A549 (cell line): ENCODE data around the gene ST6GALNAC1. TPM values are rescaled to one million over a fixed set of nuclear protein-coding genes. Genes with fewer than 3 reads are reported as not detected.

Experiments used
- ATAC-seq, 2 experiments: fragments of 200-7000 bp in 1 of 2; fragments of >200 bp in 1 of 2; cut with Nextera tagmentation in 1 of 2; cut with Tn5 transposase in 1 of 2; 3 replicates each; pipeline versions ENCODE4 v1.8.0 to v1.9.1; 2018 to 2020; ENCODE audit warnings: mild to moderate bottlenecking in 1 of 2, moderate library complexity in 1 of 2
- CTCF ChIA-PET: fragments of 300-600 bp; sonication (Branson Sonifier 250); formaldehyde crosslinking; extraction: SDS; loops from one replicate; lab custom pipeline; 2021; ENCODE audit warnings: antibody characterized with exemption, inconsistent platforms; lab: Yijun Ruan, JAX
- POLR2A ChIA-PET: fragments of 350-600 bp; formaldehyde crosslinking; extraction: SDS; loops from one replicate; lab custom pipeline; 2021; ENCODE audit warnings: antibody characterized with exemption, inconsistent platforms; lab: Yijun Ruan, JAX
- DNase-seq, 2 experiments: peaks; one replicate each; pipeline versions ENCODE4 v3.0.0 to v3.0.0-alpha.2; 2011 to 2016; ENCODE audit warnings: low read depth in 1 of 2, low spot score in 1 of 2
- FAIRE-seq: peaks from 2 replicates; lab custom pipeline; 2011; peaks lifted over from hg19 to GRCh38; lab: Jason Lieb, UNC
- H3K27ac ChIP-seq, 2 experiments: fragments of >200 bp; sonication (Bioruptor Twin); formaldehyde crosslinking; 3 replicates each; pipeline ENCODE4 v1.5.1; 2016 to 2017
- H3K4me1 ChIP-seq: fragments of >200 bp; sonication (Bioruptor Twin); formaldehyde crosslinking; 3 replicates; pipeline ENCODE4 v1.6.1; 2016
- H3K4me2 ChIP-seq: fragments of >200 bp; sonication (Bioruptor Twin); formaldehyde crosslinking; 3 replicates; pipeline ENCODE4 v1.6.1; 2016
- H3K4me3 ChIP-seq: fragments of >200 bp; sonication (Bioruptor Twin); formaldehyde crosslinking; 3 replicates; pipeline ENCODE4 v1.5.1; 2016
- H3K9me3 ChIP-seq: fragments of >200 bp; sonication (Bioruptor Twin); formaldehyde crosslinking; 3 replicates; pipeline ENCODE4 v1.6.1; 2016
- CBX8 ChIP-seq: fragments of 200-600 bp; sonication (generic); IDR thresholded peaks from 2 replicates; pipeline ENCODE4 v1.6.1; 2016
- CHD4 ChIP-seq: fragments of 200-600 bp; sonication (generic); IDR thresholded peaks from 2 replicates; pipeline ENCODE4 v1.6.1; 2016; ENCODE audit warnings: antibody characterized with exemption, mild to moderate bottlenecking, borderline replicate concordance
- EHF ChIP-seq: fragments of 250-450 bp; sonication (Bioruptor Pico); IDR thresholded peaks from 2 replicates; pipeline ENCODE4 v1.5.0; 2020; ENCODE audit warnings: mild to moderate bottlenecking
- EHMT2 ChIP-seq: fragments of 200-600 bp; sonication (generic); IDR thresholded peaks from 2 replicates; pipeline ENCODE4 v1.6.1; 2016; ENCODE audit warnings: antibody characterized with exemption, low read depth, mild to moderate bottlenecking, moderate library complexity
- FOSL2 ChIP-seq, 2 experiments: fragments of 450-650 bp in 1 of 2; fragments of >200 bp in 1 of 2; sonication (Bioruptor Twin) in 1 of 2; formaldehyde crosslinking; IDR thresholded peaks; 2 replicates each; pipeline versions ENCODE4 v1.5.0 to v1.6.1; 2016 to 2020; ENCODE audit warnings: mild to moderate bottlenecking in 1 of 2, moderate library complexity in 1 of 2
- HEYL ChIP-seq: fragments of 250-450 bp; sonication (Bioruptor Pico); IDR thresholded peaks from 2 replicates; pipeline ENCODE4 v1.8.0; 2021; ENCODE audit warnings: mild to moderate bottlenecking, moderate library complexity
- HOXA7 ChIP-seq: fragments of 250-450 bp; sonication (Bioruptor Pico); IDR thresholded peaks from 2 replicates; pipeline ENCODE4 v1.5.0; 2020; ENCODE audit warnings: mild to moderate bottlenecking, moderate library complexity
- JUN ChIP-seq, 2 experiments: fragments of >200 bp; sonication (Bioruptor Twin); formaldehyde crosslinking; IDR thresholded peaks; 2 replicates in 1 of 2; 3 replicates in 1 of 2; pipeline ENCODE4 v1.6.1; 2016 to 2017
- MAFK ChIP-seq: fragments of 450-650 bp; IDR thresholded peaks from 2 replicates; pipeline ENCODE4 v1.6.1; 2014; ENCODE audit not compliant: partially characterized antibody
- MAZ ChIP-seq: fragments of 150-350 bp; IDR thresholded peaks from 2 replicates; pipeline ENCODE4 v1.6.1; 2014; ENCODE audit warnings: antibody characterized with exemption, low read depth, low read length, borderline replicate concordance
- MYC ChIP-seq: IDR thresholded peaks from 2 replicates; pipeline ENCODE4 v1.6.1; 2012; ENCODE audit warnings: mild to moderate bottlenecking, inconsistent platforms, low read length, improper control_type of control experiment, borderline replicate concordance
- NR3C1 ChIP-seq: fragments of >200 bp; sonication (Bioruptor Twin); formaldehyde crosslinking; IDR thresholded peaks from 3 replicates; pipeline ENCODE4 v1.6.1; 2017
- RFX5 ChIP-seq: fragments of 450-650 bp; IDR thresholded peaks from 2 replicates; pipeline ENCODE4 v1.7.1; 2014; ENCODE audit warnings: antibody characterized with exemption, mild to moderate bottlenecking, moderate library complexity
- SREBF2 ChIP-seq: fragments of 450-650 bp; IDR thresholded peaks from 2 replicates; pipeline ENCODE4 v1.6.1; 2014; ENCODE audit warnings: mild to moderate bottlenecking, moderate library complexity
- TP53 ChIP-seq: fragments of 250-450 bp; sonication (Bioruptor Pico); IDR thresholded peaks from 2 replicates; pipeline ENCODE4 v1.5.0; 2021; ENCODE audit warnings: mild to moderate bottlenecking, moderate library complexity
- ZFP36 ChIP-seq: fragments of 450-650 bp; IDR thresholded peaks from 2 replicates; pipeline ENCODE4 v1.6.1; 2014; ENCODE audit warnings: borderline replicate concordance; ENCODE audit not compliant: partially characterized antibody
- ZSCAN20 ChIP-seq: fragments of 250-450 bp; sonication (Bioruptor Pico); IDR thresholded peaks from 2 replicates; pipeline ENCODE4 v1.8.0; 2022; ENCODE audit warnings: mild to moderate bottlenecking, moderate library complexity
- WGBS: methylation state at CpG from one replicate; pipeline ENCODE4 v1.1.6; 2017; ENCODE audit errors: missing lambda C conversion rate; 5-methylcytosine and 5-hydroxymethylcytosine counted together
- polyA plus RNA-seq, 4 experiments: library from polyadenylated mRNA; depleted of rRNA in 3 of 4; stranded (reverse); fragments of >200 nt; fragmentation: RNase III in 1 of 4; extraction: RNeasy Plus Mini Kit Qiagen cat#74134 plus additional on column Dnase treatment in 1 of 4; gene quantifications; 2 replicates in 3 of 4; 3 replicates in 1 of 4; pipeline ENCODE4 v1.2.3, GENCODE V29; 2011 to 2017
- TF ChIP-seq, protein P1 (sequence below): fragments of 250-450 bp; sonication (Bioruptor Pico); IDR thresholded peaks from 2 replicates; pipeline ENCODE4 v1.5.0; 2021; ENCODE audit warnings: mild to moderate bottlenecking, moderate library complexity, borderline replicate concordance
- TF ChIP-seq, protein P2 (sequence below): fragments of 150-350 bp; IDR thresholded peaks from 2 replicates; pipeline ENCODE4 v1.6.1; 2014; ENCODE audit warnings: low read depth, mild to moderate bottlenecking, low read length
- TF ChIP-seq, protein P3 (sequence below): fragments of >200 bp; sonication (Bioruptor Twin); formaldehyde crosslinking; IDR thresholded peaks from 3 replicates; pipeline ENCODE4 v1.5.1; 2016
- TF ChIP-seq, protein P4 (sequence below): fragments of >200 bp; sonication (Bioruptor Twin); formaldehyde crosslinking; IDR thresholded peaks from 3 replicates; pipeline ENCODE4 v1.6.1; 2016

The ST6GALNAC1 gene
- polyA plus RNA-seq, 2 of the 4 experiments (the other 2 are of a cell fraction), result 0.27 to 0.72 TPM

DNA sequence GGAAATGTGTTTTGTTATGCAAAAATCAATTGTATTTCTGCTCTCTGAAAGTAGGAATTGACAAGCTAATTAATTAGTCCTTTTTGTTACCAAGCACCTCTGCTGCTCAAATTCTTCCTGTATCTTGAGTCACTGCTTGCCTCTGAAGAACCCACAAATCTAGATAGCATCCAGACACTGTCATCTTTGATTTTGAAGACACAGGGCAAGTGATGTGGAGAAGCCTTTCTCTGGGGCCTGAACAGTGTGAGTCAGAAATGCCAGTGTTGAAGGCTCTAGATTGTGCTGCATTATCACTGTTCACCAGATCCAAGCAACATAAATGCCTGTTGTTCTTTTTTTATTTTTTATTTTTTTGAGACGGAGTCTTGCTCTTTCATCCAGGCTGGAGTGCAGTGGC lies 10.9 kb upstream of the ST6GALNAC1 start:
- TF ChIP-seq EHMT2 (no peak), CHD4 (no peak), RFX5 (no peak), EHF (CRISPR knock-in tag) (no peak), MAFK (no peak), CBX8 (no peak)
- TF ChIP-seq, protein P1, sequence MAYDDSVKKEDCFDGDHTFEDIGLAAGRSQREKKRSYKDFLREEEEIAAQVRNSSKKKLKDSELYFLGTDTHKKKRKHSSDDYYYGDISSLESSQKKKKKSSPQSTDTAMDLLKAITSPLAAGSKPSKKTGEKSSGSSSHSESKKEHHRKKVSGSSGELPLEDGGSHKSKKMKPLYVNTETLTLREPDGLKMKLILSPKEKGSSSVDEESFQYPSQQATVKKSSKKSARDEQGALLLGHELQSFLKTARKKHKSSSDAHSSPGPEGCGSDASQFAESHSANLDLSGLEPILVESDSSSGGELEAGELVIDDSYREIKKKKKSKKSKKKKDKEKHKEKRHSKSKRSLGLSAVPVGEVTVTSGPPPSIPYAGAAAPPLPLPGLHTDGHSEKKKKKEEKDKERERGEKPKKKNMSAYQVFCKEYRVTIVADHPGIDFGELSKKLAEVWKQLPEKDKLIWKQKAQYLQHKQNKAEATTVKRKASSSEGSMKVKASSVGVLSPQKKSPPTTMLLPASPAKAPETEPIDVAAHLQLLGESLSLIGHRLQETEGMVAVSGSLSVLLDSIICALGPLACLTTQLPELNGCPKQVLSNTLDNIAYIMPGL (CRISPR knock-in tag), result no peak
- TF ChIP-seq, all 56 proteins: peak for 0
- FAIRE-seq (no peak), ATAC-seq (no peak), DNase-seq (no peak)
- H3K9me3 ChIP-seq, result peaks cover 7% of the 10 kb centered on the region; the same call in 2 of the 3 replicates
- WGBS, result 92% methylated on average over 1 of the region's 1 CpG
- POLR2A ChIA-PET, result no interaction called here
- no peak overlapping the region for H3K4me2 ChIP-seq
- CTCF ChIA-PET, result interaction anchor here (0.6 to 2.1 kb wide), 3 partner anchors 13 to 256 kb away, joined by 3 to 9 read pairs (median 5); no protein-coding TSS in a partner anchor
- H3K4me3 ChIP-seq, result no peak overlapping the region
- no peak overlapping the region for H3K27ac ChIP-seq
- H3K4me1 ChIP-seq, result peaks cover 3% of the 10 kb centered on the region

DNA sequence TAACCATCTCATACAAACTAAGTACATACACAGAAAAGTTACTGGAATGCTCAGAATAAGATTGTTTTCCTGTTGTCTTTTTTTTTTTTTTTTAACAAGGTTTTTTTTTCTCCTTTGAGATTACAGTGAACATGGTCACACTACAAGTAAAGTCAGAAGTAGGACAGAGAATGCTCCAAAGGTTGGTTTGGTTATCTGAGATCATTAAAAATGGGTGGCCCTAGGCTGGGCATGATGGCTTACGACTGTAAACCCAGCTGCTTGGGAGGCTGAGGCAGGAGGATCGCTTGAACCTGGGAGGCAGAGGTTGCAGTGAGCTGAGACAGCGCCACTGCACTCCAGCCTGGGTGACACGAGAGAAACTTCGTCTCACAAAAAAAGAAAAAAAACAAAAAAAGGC lies 6.9 kb upstream of the ST6GALNAC1 start:
- Histone ChIP-seq H3K27ac (no peak overlapping the region), H3K9me3 (peaks cover 11% of the 10 kb centered on the region; the same call in 2 of the 3 replicates), H3K4me1 (peaks cover 3% of the 10 kb centered on the region; the same call in 2 of the 3 replicates), H3K4me2 (no peak overlapping the region), H3K4me3 (no peak overlapping the region)
- ChIA-PET CTCF (no interaction called here), POLR2A (no interaction called here)
- TF ChIP-seq ZFP36, result no peak
- TF ChIP-seq CBX8, result no peak
- DNase-seq (no peak), FAIRE-seq (no peak), ATAC-seq (no peak)
- 80% methylated on average over 5 of the region's 5 CpGs for WGBS

DNA sequence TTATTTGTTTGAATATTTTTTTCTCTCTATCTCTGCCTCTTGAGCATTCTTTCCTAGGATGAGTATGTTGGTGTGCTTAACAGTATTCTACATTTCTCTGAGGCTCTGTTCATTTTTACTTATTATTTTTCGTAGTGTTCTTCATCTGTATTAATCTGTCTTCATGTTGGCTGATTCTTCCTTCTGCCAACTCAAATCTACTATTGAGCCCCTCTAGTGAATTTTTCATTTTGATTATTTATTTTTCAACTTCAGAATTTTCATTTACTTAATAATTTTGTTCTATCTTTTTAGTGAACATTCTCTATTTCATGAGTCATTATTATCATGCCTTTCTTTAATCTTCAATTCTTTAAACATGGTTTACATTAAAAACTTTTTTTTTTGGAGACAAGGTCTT lies 3.2 kb upstream of the ST6GALNAC1 start:
- Histone ChIP-seq H3K4me2 (no peak overlapping the region), H3K27ac (no peak overlapping the region), H3K4me1 (peaks cover 23% of the 10 kb centered on the region), H3K4me3 (no peak overlapping the region), H3K9me3 (peaks cover 5% of the 10 kb centered on the region; the same call in 1 of the 3 replicates)
- no peak for TF ChIP-seq TP53 (CRISPR knock-in tag)
- DNase-seq (no peak), ATAC-seq (no peak), FAIRE-seq (no peak)
- WGBS, result 75% methylated on average over 1 of the region's 1 CpG
- ChIA-PET POLR2A (no interaction called here), CTCF (interaction anchor here (1.6 kb wide), 1 partner anchor 23 kb away, joined by 7 read pairs; no protein-coding TSS in a partner anchor)

DNA sequence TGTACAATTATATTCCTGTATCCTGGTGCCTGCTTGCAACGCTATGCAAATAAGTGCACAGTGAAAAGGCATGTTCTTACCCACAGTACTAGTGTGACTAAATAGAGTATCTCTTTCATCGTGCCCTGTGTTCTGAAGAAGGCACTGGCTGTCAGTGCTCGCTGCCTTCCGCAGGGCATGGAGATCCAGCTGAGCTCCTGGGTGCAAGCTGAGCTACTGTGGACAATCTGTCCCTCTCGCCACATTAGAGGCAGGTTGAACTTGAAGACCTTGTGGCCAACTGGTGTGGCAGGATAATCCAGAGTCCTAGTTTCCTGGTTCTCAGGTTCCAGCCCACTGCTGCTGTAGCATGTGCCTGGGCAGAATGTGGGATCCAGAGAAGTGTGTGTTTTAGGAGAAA lies 1.9 kb upstream of the ST6GALNAC1 start:
- POLR2A ChIA-PET, result interaction anchor here (0.6 kb wide), 1 partner anchor 10 kb away, joined by 3 read pairs; no protein-coding TSS in a partner anchor
- TF ChIP-seq FOSL2 (IDR thresholded peaks at IDR 0.05), result no peak
- no peak for TF ChIP-seq FOSL2 (CRISPR knock-in tag; IDR thresholded peaks at IDR 0.05)
- no peak for TF ChIP-seq EHF (CRISPR knock-in tag)
- no peak for TF ChIP-seq MYC
- TF ChIP-seq NR3C1, result no peak
- TF ChIP-seq JUN (IDR thresholded peaks at IDR 0.05), result no peak
- TF ChIP-seq SREBF2, result no peak
- TF ChIP-seq, protein P2, sequence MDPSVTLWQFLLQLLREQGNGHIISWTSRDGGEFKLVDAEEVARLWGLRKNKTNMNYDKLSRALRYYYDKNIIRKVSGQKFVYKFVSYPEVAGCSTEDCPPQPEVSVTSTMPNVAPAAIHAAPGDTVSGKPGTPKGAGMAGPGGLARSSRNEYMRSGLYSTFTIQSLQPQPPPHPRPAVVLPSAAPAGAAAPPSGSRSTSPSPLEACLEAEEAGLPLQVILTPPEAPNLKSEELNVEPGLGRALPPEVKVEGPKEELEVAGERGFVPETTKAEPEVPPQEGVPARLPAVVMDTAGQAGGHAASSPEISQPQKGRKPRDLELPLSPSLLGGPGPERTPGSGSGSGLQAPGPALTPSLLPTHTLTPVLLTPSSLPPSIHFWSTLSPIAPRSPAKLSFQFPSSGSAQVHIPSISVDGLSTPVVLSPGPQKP, result no peak
- TF ChIP-seq, protein P3, sequence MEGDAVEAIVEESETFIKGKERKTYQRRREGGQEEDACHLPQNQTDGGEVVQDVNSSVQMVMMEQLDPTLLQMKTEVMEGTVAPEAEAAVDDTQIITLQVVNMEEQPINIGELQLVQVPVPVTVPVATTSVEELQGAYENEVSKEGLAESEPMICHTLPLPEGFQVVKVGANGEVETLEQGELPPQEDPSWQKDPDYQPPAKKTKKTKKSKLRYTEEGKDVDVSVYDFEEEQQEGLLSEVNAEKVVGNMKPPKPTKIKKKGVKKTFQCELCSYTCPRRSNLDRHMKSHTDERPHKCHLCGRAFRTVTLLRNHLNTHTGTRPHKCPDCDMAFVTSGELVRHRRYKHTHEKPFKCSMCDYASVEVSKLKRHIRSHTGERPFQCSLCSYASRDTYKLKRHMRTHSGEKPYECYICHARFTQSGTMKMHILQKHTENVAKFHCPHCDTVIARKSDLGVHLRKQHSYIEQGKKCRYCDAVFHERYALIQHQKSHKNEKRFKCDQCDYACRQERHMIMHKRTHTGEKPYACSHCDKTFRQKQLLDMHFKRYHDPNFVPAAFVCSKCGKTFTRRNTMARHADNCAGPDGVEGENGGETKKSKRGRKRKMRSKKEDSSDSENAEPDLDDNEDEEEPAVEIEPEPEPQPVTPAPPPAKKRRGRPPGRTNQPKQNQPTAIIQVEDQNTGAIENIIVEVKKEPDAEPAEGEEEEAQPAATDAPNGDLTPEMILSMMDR, result no peak
- TF ChIP-seq HEYL (CRISPR knock-in tag), result no peak
- TF ChIP-seq HOXA7 (CRISPR knock-in tag), result no peak
- TF ChIP-seq, protein P4, sequence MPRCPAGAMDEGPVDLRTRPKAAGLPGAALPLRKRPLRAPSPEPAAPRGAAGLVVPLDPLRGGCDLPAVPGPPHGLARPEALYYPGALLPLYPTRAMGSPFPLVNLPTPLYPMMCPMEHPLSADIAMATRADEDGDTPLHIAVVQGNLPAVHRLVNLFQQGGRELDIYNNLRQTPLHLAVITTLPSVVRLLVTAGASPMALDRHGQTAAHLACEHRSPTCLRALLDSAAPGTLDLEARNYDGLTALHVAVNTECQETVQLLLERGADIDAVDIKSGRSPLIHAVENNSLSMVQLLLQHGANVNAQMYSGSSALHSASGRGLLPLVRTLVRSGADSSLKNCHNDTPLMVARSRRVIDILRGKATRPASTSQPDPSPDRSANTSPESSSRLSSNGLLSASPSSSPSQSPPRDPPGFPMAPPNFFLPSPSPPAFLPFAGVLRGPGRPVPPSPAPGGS, result no peak
- no peak for TF ChIP-seq RFX5
- no peak for TF ChIP-seq MAZ
- TF ChIP-seq ZSCAN20 (CRISPR knock-in tag), result no peak

More for the DNA sequence above, 1.9 kb upstream of the ST6GALNAC1 start:
- DNase-seq, result no peak
- H3K27ac ChIP-seq, result peak overlapping the region; percentile 38 to 43; a peak in 3 of 6 replicates
- peaks cover 36% of the 10 kb centered on the region for H3K4me1 ChIP-seq
- CTCF ChIA-PET, result interaction anchor here (1.6 kb wide), 1 partner anchor 22 kb away, joined by 7 read pairs; no protein-coding TSS in a partner anchor
- 55% methylated on average over 5 of the region's 5 CpGs for WGBS
- H3K4me2 ChIP-seq, result peak overlapping the region; percentile 25; the same call in 1 of the 3 replicates
- no peak for FAIRE-seq
- H3K9me3 ChIP-seq, result peaks cover 5% of the 10 kb centered on the region; the same call in 1 of the 3 replicates
- H3K4me3 ChIP-seq, result no peak overlapping the region
- peak; percentile 48 to 54; a peak in 3 of 6 replicates for ATAC-seq
